ENCODE measurements around the gene TTC23L.

Gene TTC23L

GRCh38 chr5:34838785-34839714 lies at the start of gene TTC23L:
Gene TTC23L, plus strand, starts transcription at chr5:34839164. Its CDS starts 1,508 bp downstream, at chr5:34840672.
- TF ChIP-seq CTCF (IDR thresholded peaks at IDR 0.05; ENCODE audit: low read depth, low read length), result no peak
- peak; percentile 85 to 87 for DNase-seq (ENCODE audit: low read depth in 2 of 2)

GRCh38 chr5:34789639-34790038 lies 49.3 kb upstream of the TTC23L start:
- TF ChIP-seq CTCF (IDR thresholded peaks at IDR 0.05; ENCODE audit: low read depth, low read length), result no peak
- no peak for DNase-seq (ENCODE audit: low read depth in 2 of 2)
- no peak overlapping the region for H3K4me3 ChIP-seq (replicated peaks in 1 of 2; ENCODE audit: low read depth in 2 of 2, low read length in 2 of 2)

More at GRCh38 chr5:34838785-34839714, at the start of gene TTC23L:
- H3K4me3 ChIP-seq (replicated peaks in 1 of 2; ENCODE audit: low read depth in 2 of 2, low read length in 2 of 2), result peak within 1 kb of the TSS; percentile 76 to 86

DNA sequence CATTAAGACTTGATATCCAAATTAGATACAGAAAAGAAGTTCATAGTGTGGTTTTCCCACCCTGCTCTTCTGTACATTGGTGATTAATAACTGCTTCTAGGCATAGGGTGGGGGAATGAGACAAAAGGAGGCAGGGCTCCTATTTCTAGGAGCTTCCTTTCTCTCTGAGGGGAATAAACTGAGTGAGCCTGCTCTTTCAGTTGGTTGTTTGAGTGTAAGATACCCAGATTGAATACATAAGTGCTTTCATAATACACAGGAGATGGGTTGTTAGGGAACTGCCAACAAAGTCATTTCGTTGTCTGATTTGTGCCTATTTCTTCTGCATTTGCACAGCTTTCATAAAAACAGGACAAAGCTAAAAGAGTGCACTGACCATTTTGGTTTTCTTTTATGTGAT lies 48.9 kb upstream of the TTC23L start:
- DNase-seq (ENCODE audit: low read depth in 2 of 2), result peak; percentile 20 to 29
- H3K4me3 ChIP-seq (replicated peaks in 1 of 2; ENCODE audit: low read depth in 2 of 2, low read length in 2 of 2), result no peak overlapping the region
- TF ChIP-seq CTCF (IDR thresholded peaks at IDR 0.05; ENCODE audit: low read depth, low read length), result no peak

- DNase-seq (ENCODE audit: low read depth in 2 of 2), result peak; percentile 86 to 90
- TF ChIP-seq CTCF (IDR thresholded peaks at IDR 0.05; ENCODE audit: low read depth, low read length), result no peak
- peak overlapping the region in 1 of 2 donors; percentile 6 for H3K4me3 ChIP-seq (replicated peaks in 1 of 2; ENCODE audit: low read depth in 2 of 2, low read length in 2 of 2)
These were observed 47.2 kb upstream of the TTC23L start for GRCh38 chr5:34791761-34792244.

DNA sequence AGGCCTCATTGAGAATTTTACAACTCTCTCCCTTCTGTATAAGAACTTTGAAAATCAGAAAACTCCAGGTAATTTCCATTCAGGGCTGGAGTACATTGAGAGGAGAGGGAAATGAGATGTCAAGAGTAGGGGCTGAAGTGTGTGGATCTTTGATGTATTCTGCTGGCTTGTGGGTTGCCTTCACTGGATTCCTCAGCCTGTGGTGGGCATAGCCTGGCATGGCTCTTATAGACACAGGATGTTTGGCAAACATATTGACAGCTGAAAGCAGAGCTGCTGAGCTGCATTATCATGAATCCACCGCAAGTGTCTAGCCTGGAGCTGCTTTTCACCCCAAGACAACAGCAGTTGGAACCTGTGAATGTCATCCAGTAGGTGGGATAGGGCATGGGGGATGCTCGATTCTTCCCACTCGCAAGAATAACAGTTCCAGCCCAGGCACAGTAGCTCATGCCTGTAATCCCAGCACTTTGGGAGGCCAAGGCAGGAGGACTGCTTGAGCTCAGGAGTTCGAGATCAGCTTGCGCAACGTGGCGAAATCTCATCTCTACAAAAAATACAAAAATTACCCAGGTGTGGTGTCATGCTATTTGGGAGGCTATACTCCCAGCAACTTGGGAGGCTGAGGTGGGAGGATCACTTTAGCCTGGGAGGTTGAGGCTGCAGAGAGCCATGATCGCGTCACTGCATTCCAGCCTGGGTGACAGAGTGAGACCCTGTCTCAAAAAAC lies 36.0 kb upstream of the TTC23L start:
- no peak overlapping the region for H3K4me3 ChIP-seq (replicated peaks in 1 of 2; ENCODE audit: low read depth in 2 of 2, low read length in 2 of 2)
- no peak for DNase-seq (ENCODE audit: low read depth in 2 of 2)
- no peak for TF ChIP-seq CTCF (IDR thresholded peaks at IDR 0.05; ENCODE audit: low read depth, low read length)

DNA sequence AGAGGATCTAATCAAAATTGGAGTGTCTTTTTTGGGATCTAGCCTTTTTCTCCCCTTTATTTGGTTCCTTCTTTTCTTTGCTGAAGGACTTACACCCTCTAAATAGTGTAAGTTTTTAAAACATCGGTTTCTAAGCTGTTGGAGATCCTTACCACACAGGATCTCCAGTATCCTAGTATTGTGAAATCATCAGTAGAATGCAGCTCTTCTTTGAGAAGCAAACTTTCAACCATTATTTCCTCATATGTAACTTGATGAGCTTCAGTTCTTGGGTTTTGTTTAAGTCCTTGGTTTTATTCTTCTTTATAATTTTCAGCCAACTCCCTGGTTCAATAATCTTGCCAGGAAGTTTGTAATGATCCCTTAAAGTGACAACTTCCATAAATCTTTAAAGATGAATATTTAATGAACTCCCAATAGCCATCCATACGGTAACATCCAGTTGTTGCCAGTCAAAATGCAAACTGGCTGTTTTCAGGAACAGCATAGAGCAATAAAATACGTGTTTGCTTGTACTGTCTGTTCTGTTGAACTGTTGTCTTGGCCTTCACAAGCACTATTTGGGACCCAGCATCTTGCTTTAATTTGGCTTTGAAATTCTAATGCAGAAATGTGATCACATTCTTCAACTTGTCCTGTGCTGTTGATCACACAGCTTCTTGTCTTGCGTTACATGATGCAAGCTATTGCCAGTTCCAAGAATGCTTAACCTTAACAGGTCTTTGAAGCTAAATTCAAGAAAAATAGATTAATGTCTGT lies 34.8 kb upstream of the TTC23L start:
- no peak for TF ChIP-seq CTCF (IDR thresholded peaks at IDR 0.05; ENCODE audit: low read depth, low read length)
- peak in 1 of 2 donors; percentile 30 for DNase-seq (ENCODE audit: low read depth in 2 of 2)
- H3K4me3 ChIP-seq (replicated peaks in 1 of 2; ENCODE audit: low read depth in 2 of 2, low read length in 2 of 2), result no peak overlapping the region
